Measurements from ENCODE around the gene CTSO. TPM values are rescaled to one million over a fixed set of nuclear protein-coding genes. Genes with fewer than 3 reads are reported as not detected.
A peak's percentile ranks its signal among the peaks of the same experiment; 100 is the strongest.

The CTSO gene
- total RNA-seq, 1 donor from 2014 or later, result 20.4 TPM

DNA sequence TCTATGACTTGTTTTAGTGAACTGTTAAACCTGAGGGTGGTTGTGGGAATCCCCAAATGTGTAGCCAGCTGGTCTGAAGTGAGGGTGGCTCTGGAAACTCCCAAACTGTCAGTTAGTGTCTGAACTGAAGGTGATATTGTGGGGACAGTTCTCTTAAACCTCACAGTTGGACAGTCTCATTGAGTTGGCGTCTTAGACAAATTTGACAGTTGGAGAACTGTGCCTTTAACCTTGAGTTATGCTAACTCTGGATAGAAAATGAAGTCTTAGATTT is 20.7 kb upstream of the CTSO start:
- no peaks in the 10 kb centered on the region for H3K27me3 ChIP-seq (ENCODE audit: control insufficient read depth in 3 of 3, insufficient read depth in 3 of 3, low read length in 3 of 3)
- no peak overlapping the region for H3K9ac ChIP-seq (ENCODE audit: low read depth in 1 of 3, low read length in 3 of 3)
- no peak overlapping the region for H3K4me3 ChIP-seq (ENCODE audit: low read length in 3 of 3)
- no peaks in the 10 kb centered on the region for H3K9me3 ChIP-seq (ENCODE audit: control insufficient read depth in 3 of 3, low read length in 3 of 3)
- no peaks in the 10 kb centered on the region for H3K36me3 ChIP-seq (ENCODE audit: control insufficient read depth in 3 of 3, insufficient read depth in 3 of 3, low read length in 3 of 3)
- no peak overlapping the region for H3K27ac ChIP-seq (ENCODE audit: low read depth, low read length)
- no peaks in the 10 kb centered on the region for H3K4me1 ChIP-seq (ENCODE audit: control insufficient read depth in 3 of 3, insufficient read depth in 3 of 3, low read length in 3 of 3)

- Histone ChIP-seq H3K9ac (ENCODE audit: low read depth in 1 of 3, low read length in 3 of 3) (no peak overlapping the region), H3K27me3 (ENCODE audit: control insufficient read depth in 3 of 3, insufficient read depth in 3 of 3, low read length in 3 of 3) (no peaks in the 10 kb centered on the region), H3K9me3 (ENCODE audit: control insufficient read depth in 3 of 3, low read length in 3 of 3) (no peaks in the 10 kb centered on the region), H3K4me1 (ENCODE audit: control insufficient read depth in 3 of 3, insufficient read depth in 3 of 3, low read length in 3 of 3) (no peaks in the 10 kb centered on the region), H3K36me3 (ENCODE audit: control insufficient read depth in 3 of 3, insufficient read depth in 3 of 3, low read length in 3 of 3) (no peaks in the 10 kb centered on the region), H3K4me3 (ENCODE audit: low read length in 3 of 3) (no peak overlapping the region), H3K27ac (ENCODE audit: low read depth, low read length) (no peak overlapping the region)
Observed at GRCh38 chr4:155973639-155974475, 20.2 kb upstream of the CTSO start.

DNA sequence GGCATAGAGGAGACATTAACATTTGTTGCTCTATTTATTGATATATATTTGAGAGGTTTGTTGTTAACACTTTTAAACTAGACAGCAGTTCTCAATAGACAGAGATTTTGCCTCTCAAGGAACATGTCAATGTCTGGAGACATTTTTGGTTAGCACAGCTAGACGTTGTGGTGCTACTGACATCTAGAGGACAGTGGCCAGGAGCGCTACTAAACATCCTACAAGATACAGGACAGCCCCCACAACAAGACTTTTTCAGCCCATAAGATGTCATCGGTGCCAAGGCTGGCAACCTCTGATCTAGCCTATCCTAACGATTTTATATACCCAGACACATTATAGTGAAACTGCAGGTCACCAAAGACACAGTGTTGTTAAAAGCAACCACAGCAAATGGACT is 18.4 kb upstream of the CTSO start:
- no peak overlapping the region for H3K4me3 ChIP-seq (ENCODE audit: low read length in 3 of 3)
- no peaks in the 10 kb centered on the region for H3K4me1 ChIP-seq (ENCODE audit: control insufficient read depth in 3 of 3, insufficient read depth in 3 of 3, low read length in 3 of 3)
- no peak overlapping the region for H3K27ac ChIP-seq (ENCODE audit: low read depth, low read length)
- H3K36me3 ChIP-seq (ENCODE audit: control insufficient read depth in 3 of 3, insufficient read depth in 3 of 3, low read length in 3 of 3), result no peaks in the 10 kb centered on the region
- H3K9ac ChIP-seq (ENCODE audit: low read depth in 1 of 3, low read length in 3 of 3), result no peak overlapping the region
- no peaks in the 10 kb centered on the region for H3K27me3 ChIP-seq (ENCODE audit: control insufficient read depth in 3 of 3, insufficient read depth in 3 of 3, low read length in 3 of 3)
- no peaks in the 10 kb centered on the region for H3K9me3 ChIP-seq (ENCODE audit: control insufficient read depth in 3 of 3, low read length in 3 of 3)

DNA sequence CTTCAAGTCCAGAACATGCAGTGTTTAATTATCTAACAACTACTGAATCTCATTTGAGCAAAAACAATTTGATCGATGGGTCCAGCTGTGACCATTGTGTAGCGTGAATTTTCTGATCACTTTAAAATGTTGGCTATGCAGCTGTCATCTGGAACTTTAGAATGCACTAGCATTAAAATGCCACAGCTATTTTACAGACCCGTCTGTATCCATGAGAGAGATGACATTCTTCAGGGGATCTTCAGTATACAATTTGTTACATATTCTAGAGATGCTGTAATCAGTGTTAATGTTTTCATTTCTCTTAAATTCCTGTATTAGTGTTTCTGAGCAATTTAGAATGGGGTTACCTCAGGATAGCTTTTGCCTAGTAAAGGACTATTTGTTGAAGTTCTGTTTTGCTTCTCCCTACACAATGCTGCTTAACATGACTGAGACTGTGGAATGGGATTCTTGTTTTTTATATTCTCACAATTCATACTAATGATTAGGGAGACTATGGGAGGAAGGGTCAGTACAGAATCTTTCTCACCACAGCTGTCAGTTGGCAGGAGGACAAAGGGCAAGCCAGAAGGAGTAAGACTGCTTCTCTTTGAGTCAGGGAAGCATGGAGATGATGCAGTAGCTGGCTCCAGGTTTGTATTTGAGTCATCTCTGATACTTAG is 13.2 kb upstream of the CTSO start:
- Histone ChIP-seq H3K4me3 (ENCODE audit: low read length in 3 of 3) (no peak overlapping the region), H3K9me3 (ENCODE audit: control insufficient read depth in 3 of 3, low read length in 3 of 3) (no peaks in the 10 kb centered on the region), H3K9ac (ENCODE audit: low read depth in 1 of 3, low read length in 3 of 3) (no peak overlapping the region), H3K27ac (ENCODE audit: low read depth, low read length) (no peak overlapping the region), H3K36me3 (ENCODE audit: control insufficient read depth in 3 of 3, insufficient read depth in 3 of 3, low read length in 3 of 3) (no peaks in the 10 kb centered on the region), H3K27me3 (ENCODE audit: control insufficient read depth in 3 of 3, insufficient read depth in 3 of 3, low read length in 3 of 3) (no peaks in the 10 kb centered on the region), H3K4me1 (ENCODE audit: control insufficient read depth in 3 of 3, insufficient read depth in 3 of 3, low read length in 3 of 3) (peaks cover 0 to 3% (median 0%) of the 10 kb centered on the region in 3 donors)

DNA sequence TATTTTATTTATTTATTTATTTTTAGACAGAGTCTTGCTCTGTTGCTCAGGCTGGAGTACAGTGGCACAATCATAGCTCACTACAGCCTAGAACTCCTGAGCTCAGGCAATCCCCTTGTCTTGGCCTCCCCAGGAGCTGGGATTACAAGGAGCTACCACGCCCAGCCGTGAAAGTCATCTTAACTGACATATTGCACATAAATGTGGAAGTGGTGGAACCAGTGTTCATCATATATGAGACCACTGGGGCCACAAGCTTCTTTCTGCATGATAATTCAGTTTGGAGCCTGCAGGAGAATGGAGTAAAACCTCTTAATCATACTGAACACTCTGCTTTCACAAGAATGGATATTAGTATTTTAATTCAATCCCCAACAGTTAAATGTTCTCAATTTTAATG is 12.5 kb upstream of the CTSO start:
- Histone ChIP-seq H3K36me3 (ENCODE audit: control insufficient read depth in 3 of 3, insufficient read depth in 3 of 3, low read length in 3 of 3) (no peaks in the 10 kb centered on the region), H3K4me1 (ENCODE audit: control insufficient read depth in 3 of 3, insufficient read depth in 3 of 3, low read length in 3 of 3) (peaks cover 0 to 3% (median 0%) of the 10 kb centered on the region in 3 donors), H3K27ac (ENCODE audit: low read depth, low read length) (no peak overlapping the region), H3K4me3 (ENCODE audit: low read length in 3 of 3) (no peak overlapping the region), H3K27me3 (ENCODE audit: control insufficient read depth in 3 of 3, insufficient read depth in 3 of 3, low read length in 3 of 3) (no peaks in the 10 kb centered on the region), H3K9ac (ENCODE audit: low read depth in 1 of 3, low read length in 3 of 3) (no peak overlapping the region), H3K9me3 (ENCODE audit: control insufficient read depth in 3 of 3, low read length in 3 of 3) (no peaks in the 10 kb centered on the region)

GRCh38 chr4:155964016-155964891 is 10.6 kb upstream of the CTSO start:
- Histone ChIP-seq H3K36me3 (ENCODE audit: control insufficient read depth in 3 of 3, insufficient read depth in 3 of 3, low read length in 3 of 3) (no peaks in the 10 kb centered on the region), H3K27ac (ENCODE audit: low read depth, low read length) (no peak overlapping the region), H3K9me3 (ENCODE audit: control insufficient read depth in 3 of 3, low read length in 3 of 3) (no peaks in the 10 kb centered on the region), H3K27me3 (ENCODE audit: control insufficient read depth in 3 of 3, insufficient read depth in 3 of 3, low read length in 3 of 3) (no peaks in the 10 kb centered on the region), H3K4me3 (ENCODE audit: low read length in 3 of 3) (no peak overlapping the region), H3K4me1 (ENCODE audit: control insufficient read depth in 3 of 3, insufficient read depth in 3 of 3, low read length in 3 of 3) (peaks cover 0 to 3% (median 0%) of the 10 kb centered on the region in 3 donors), H3K9ac (ENCODE audit: low read depth in 1 of 3, low read length in 3 of 3) (no peak overlapping the region)

DNA sequence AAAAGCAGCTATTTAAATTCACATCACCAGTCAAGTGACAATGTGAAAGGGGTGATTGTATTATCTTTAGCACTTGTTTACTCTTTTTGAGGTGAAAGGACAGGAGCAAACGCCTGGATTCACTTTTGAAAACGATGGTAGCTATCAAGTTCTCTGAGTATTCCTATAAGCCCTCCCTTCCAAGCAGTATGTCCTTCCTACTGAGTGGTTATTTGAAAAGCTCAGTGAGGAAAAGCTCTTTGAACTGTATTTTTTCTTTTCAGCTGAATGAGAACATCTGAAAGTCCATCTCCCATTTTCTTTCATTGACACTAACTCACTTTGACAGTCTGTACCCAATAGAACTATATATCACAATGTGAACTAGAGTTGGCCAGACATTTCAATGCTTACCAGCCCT is 9.1 kb upstream of the CTSO start:
- Histone ChIP-seq H3K4me1 (ENCODE audit: control insufficient read depth in 3 of 3, insufficient read depth in 3 of 3, low read length in 3 of 3) (peaks cover 0 to 3% (median 0%) of the 10 kb centered on the region in 3 donors), H3K9me3 (ENCODE audit: control insufficient read depth in 3 of 3, low read length in 3 of 3) (no peaks in the 10 kb centered on the region), H3K4me3 (ENCODE audit: low read length in 3 of 3) (no peak overlapping the region), H3K27me3 (ENCODE audit: control insufficient read depth in 3 of 3, insufficient read depth in 3 of 3, low read length in 3 of 3) (no peaks in the 10 kb centered on the region), H3K9ac (ENCODE audit: low read depth in 1 of 3, low read length in 3 of 3) (no peak overlapping the region), H3K27ac (ENCODE audit: low read depth, low read length) (no peak overlapping the region), H3K36me3 (ENCODE audit: control insufficient read depth in 3 of 3, insufficient read depth in 3 of 3, low read length in 3 of 3) (no peaks in the 10 kb centered on the region)

- H3K9me3 ChIP-seq (ENCODE audit: control insufficient read depth in 3 of 3, low read length in 3 of 3), result no peaks in the 10 kb centered on the region
- H3K27ac ChIP-seq (ENCODE audit: low read depth, low read length), result no peak overlapping the region
- peaks cover 0 to 3% (median 0%) of the 10 kb centered on the region in 3 donors for H3K4me1 ChIP-seq (ENCODE audit: control insufficient read depth in 3 of 3, insufficient read depth in 3 of 3, low read length in 3 of 3)
- H3K9ac ChIP-seq (ENCODE audit: low read depth in 1 of 3, low read length in 3 of 3), result no peak overlapping the region
- H3K36me3 ChIP-seq (ENCODE audit: control insufficient read depth in 3 of 3, insufficient read depth in 3 of 3, low read length in 3 of 3), result no peaks in the 10 kb centered on the region
- no peak overlapping the region for H3K4me3 ChIP-seq (ENCODE audit: low read length in 3 of 3)
- H3K27me3 ChIP-seq (ENCODE audit: control insufficient read depth in 3 of 3, insufficient read depth in 3 of 3, low read length in 3 of 3), result no peaks in the 10 kb centered on the region
Observed at GRCh38 chr4:155961575-155961974, 7.9 kb upstream of the CTSO start.

GRCh38 chr4:155960522-155960921 is 6.9 kb upstream of the CTSO start:
- no peak overlapping the region for H3K9ac ChIP-seq (ENCODE audit: low read depth in 1 of 3, low read length in 3 of 3)
- peak overlapping the region; percentile 3 for H3K27ac ChIP-seq (ENCODE audit: low read depth, low read length)
- no peaks in the 10 kb centered on the region for H3K36me3 ChIP-seq (ENCODE audit: control insufficient read depth in 3 of 3, insufficient read depth in 3 of 3, low read length in 3 of 3)
- no peaks in the 10 kb centered on the region for H3K9me3 ChIP-seq (ENCODE audit: control insufficient read depth in 3 of 3, low read length in 3 of 3)
- no peak overlapping the region for H3K4me3 ChIP-seq (ENCODE audit: low read length in 3 of 3)
- H3K4me1 ChIP-seq (ENCODE audit: control insufficient read depth in 3 of 3, insufficient read depth in 3 of 3, low read length in 3 of 3), result peaks cover 0 to 3% (median 0%) of the 10 kb centered on the region in 3 donors
- no peaks in the 10 kb centered on the region for H3K27me3 ChIP-seq (ENCODE audit: control insufficient read depth in 3 of 3, insufficient read depth in 3 of 3, low read length in 3 of 3)

DNA sequence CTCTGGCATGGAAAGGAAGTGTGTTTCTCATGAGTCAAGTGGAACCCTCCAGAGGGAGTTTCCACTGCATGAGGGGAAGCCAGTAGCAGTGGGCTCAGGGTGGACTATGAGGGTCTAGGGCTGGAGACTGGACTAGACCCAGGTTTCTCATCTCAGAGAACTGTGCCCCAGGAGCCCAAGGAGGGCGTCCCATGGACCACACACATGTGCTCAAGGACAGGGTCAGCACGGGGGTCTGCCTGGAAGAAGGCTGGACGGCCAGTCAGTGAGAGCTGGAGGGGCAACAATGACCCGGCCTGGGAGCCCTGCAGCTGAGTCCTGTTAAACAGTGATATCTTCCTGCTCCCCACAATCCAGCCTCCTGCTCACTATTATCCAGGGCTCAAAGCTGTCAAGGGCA is 5.8 kb upstream of the CTSO start:
- peaks cover 0 to 2% (median 0%) of the 10 kb centered on the region in 3 donors for H3K4me1 ChIP-seq (ENCODE audit: control insufficient read depth in 3 of 3, insufficient read depth in 3 of 3, low read length in 3 of 3)
- no peak overlapping the region for H3K27ac ChIP-seq (ENCODE audit: low read depth, low read length)
- H3K9ac ChIP-seq (ENCODE audit: low read depth in 1 of 3, low read length in 3 of 3), result no peak overlapping the region
- no peaks in the 10 kb centered on the region for H3K27me3 ChIP-seq (ENCODE audit: control insufficient read depth in 3 of 3, insufficient read depth in 3 of 3, low read length in 3 of 3)
- H3K9me3 ChIP-seq (ENCODE audit: control insufficient read depth in 3 of 3, low read length in 3 of 3), result no peaks in the 10 kb centered on the region
- no peak overlapping the region for H3K4me3 ChIP-seq (ENCODE audit: low read length in 3 of 3)
- no peaks in the 10 kb centered on the region for H3K36me3 ChIP-seq (ENCODE audit: control insufficient read depth in 3 of 3, insufficient read depth in 3 of 3, low read length in 3 of 3)

Measured in skeletal muscle tissue (tissue), 4 donors.